Measurements from ENCODE around the gene GPR33.

DNA sequence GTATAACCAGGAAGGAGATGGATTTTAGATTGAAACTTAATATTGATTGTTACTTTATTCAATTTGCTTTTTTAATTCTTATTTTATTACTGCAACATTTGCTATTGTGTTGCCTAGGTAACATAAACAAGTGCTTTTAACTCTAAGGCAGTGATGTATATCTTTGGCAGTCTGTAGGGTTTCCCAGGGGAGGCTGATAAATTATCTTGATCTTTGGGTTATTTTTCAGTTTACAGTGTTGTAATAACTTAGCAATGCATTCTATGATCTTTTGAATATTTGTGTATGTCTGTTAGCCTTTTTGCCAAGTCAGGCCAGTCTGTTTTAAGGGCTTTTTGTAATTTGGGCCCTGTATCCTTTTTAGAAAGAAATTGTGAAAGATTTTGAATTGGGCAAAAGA is 22.7 kb downstream of the GPR33 start:
- TF ChIP-seq, protein P1, sequence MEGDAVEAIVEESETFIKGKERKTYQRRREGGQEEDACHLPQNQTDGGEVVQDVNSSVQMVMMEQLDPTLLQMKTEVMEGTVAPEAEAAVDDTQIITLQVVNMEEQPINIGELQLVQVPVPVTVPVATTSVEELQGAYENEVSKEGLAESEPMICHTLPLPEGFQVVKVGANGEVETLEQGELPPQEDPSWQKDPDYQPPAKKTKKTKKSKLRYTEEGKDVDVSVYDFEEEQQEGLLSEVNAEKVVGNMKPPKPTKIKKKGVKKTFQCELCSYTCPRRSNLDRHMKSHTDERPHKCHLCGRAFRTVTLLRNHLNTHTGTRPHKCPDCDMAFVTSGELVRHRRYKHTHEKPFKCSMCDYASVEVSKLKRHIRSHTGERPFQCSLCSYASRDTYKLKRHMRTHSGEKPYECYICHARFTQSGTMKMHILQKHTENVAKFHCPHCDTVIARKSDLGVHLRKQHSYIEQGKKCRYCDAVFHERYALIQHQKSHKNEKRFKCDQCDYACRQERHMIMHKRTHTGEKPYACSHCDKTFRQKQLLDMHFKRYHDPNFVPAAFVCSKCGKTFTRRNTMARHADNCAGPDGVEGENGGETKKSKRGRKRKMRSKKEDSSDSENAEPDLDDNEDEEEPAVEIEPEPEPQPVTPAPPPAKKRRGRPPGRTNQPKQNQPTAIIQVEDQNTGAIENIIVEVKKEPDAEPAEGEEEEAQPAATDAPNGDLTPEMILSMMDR (conservative IDR thresholded peaks at IDR 0.05 in 1 of 2, IDR thresholded peaks at IDR 0.05 in 1 of 2; ENCODE audit: low read depth in 1 of 2, low read length in 2 of 2): no peak
- TF ChIP-seq EZH2 (IDR thresholded peaks at IDR 0.05; ENCODE audit: low read length, missing control alignments): no peak

All from fibroblast of lung (primary cell).